Lower leg skin (tissue), 3 donors: ENCODE data around the gene CLMP.

ENCODE experiments used
- CTCF ChIP-seq, 3 donors: fragments of 450-650 bp; IDR thresholded peaks; one replicate each; pipeline ENCODE4 v1.5.1; 2016; ENCODE audit warnings: antibody characterized with exemption in 3 of 3, mild to moderate bottlenecking in 3 of 3, moderate library complexity in 2 of 3
- POLR2A ChIP-seq, 2 donors: fragments of 450-650 bp; IDR thresholded peaks; one replicate each; pipeline ENCODE4 v1.6.1; 2016 to 2017; ENCODE audit warnings: antibody characterized with exemption in 2 of 2, mild to moderate bottlenecking in 1 of 2, moderate library complexity in 1 of 2

GRCh38 chr11:123135863-123136446 lies 59.1 kb downstream of the CLMP start:
- TF ChIP-seq CTCF (IDR thresholded peaks at IDR 0.05) = no peak
- no peak for TF ChIP-seq POLR2A (IDR thresholded peaks at IDR 0.05)
